A673 (cell line): Measurements from ENCODE around the gene MIER3. TPM values are rescaled to one million over a fixed set of nuclear protein-coding genes. Genes with fewer than 3 reads are reported as not detected.

Source experiments
- BruUV-seq: library from RNA; stranded (reverse); fragments of 400-500 nt; replicated peaks from 2 replicates; lab custom pipeline; 2021; lab: Mats Ljungman, UMichigan
- CTCF ChIA-PET: fragments of 300-600 bp; sonication (Branson Sonifier 250); formaldehyde crosslinking; loops from one replicate; lab custom pipeline; 2022; ENCODE audit warnings: antibody characterized with exemption; lab: Charles Lee
- POLR2A ChIA-PET: fragments of 300-600 bp; sonication (Branson Sonifier 250); formaldehyde crosslinking; loops from one replicate; lab custom pipeline; 2022; ENCODE audit warnings: antibody characterized with exemption; ENCODE audit not compliant: low non-redundant PET; lab: Charles Lee
- DNase-seq: peaks from one replicate; pipeline ENCODE4 v3.0.0-alpha.2; 2015; ENCODE audit warnings: low spot score
- H3K27ac ChIP-seq: fragments of 200-600 bp; sonication (generic); 2 replicates; pipeline ENCODE4 v1.5.1; 2016; ENCODE audit warnings: mixed run types, low read depth, mild to moderate bottlenecking, mixed read lengths, antibody characterized with exemption, low read length; ENCODE audit not compliant: poor library complexity, severe bottlenecking
- H3K27me3 ChIP-seq: fragments of 200-600 bp; sonication (generic); replicated peaks from 2 replicates; pipeline ENCODE4 v1.6.1; 2017; ENCODE audit warnings: mixed run types, low read depth, mild to moderate bottlenecking, mixed read lengths, antibody characterized with exemption, low read length; ENCODE audit not compliant: insufficient read depth, poor library complexity
- H3K36me3 ChIP-seq: fragments of 200-600 bp; sonication (generic); 2 replicates; pipeline ENCODE4 v1.6.1; 2016; ENCODE audit warnings: mixed run types, mild to moderate bottlenecking, mixed read lengths, antibody characterized with exemption, low read length; ENCODE audit not compliant: insufficient read depth, poor library complexity, severe bottlenecking
- H3K4me1 ChIP-seq: fragments of 200-600 bp; sonication (generic); 2 replicates; pipeline ENCODE4 v1.6.1; 2017; ENCODE audit warnings: mixed run types, mild to moderate bottlenecking, mixed read lengths, antibody characterized with exemption, low read length; ENCODE audit not compliant: insufficient read depth, poor library complexity, severe bottlenecking
- H3K4me3 ChIP-seq: fragments of 200-600 bp; sonication (generic); 2 replicates; pipeline ENCODE4 v1.5.1; 2016; ENCODE audit warnings: low read depth, mixed run types, mild to moderate bottlenecking, mixed read lengths, low read length; ENCODE audit not compliant: poor library complexity, severe bottlenecking
- H3K9me3 ChIP-seq: fragments of 200-600 bp; sonication (generic); 2 replicates; pipeline ENCODE4 v1.6.1; 2016; ENCODE audit warnings: mixed run types, low read depth, mild to moderate bottlenecking, mixed read lengths, antibody characterized with exemption, low read length; ENCODE audit not compliant: poor library complexity, severe bottlenecking
- CTCF ChIP-seq: fragments of 300-800, 200-600 bp; sonication (generic); conservative IDR thresholded peaks from 2 replicates; pipeline ENCODE4 v1.5.1; 2017; ENCODE audit warnings: low read depth, mild to moderate bottlenecking, antibody characterized with exemption, low read length, moderate library complexity, mixed read lengths
- EZH2 ChIP-seq: fragments of 200-600 bp; sonication (generic); IDR thresholded peaks from 2 replicates; pipeline ENCODE4 v1.6.1; 2017; ENCODE audit warnings: borderline replicate concordance, low read depth, mild to moderate bottlenecking, mixed read lengths, antibody characterized with exemption, low read length; ENCODE audit not compliant: poor library complexity, severe bottlenecking
- intact Hi-C: fragments of 100-400 bp; cut with micrococcal nuclease; formaldehyde crosslinking; loops from one replicate; pipeline ENCODE4 v1.10.0; 2022; ENCODE audit not compliant: unreplicated experiment
- total RNA-seq: library from RNA; stranded (reverse); gene quantifications from 2 replicates; pipeline ENCODE4 v1.2.3, GENCODE V29; 2021

Gene MIER3
- total RNA-seq, 1 experiment from 2014 or later, result 26.2 TPM

GRCh38 chr5:56989676-56990075 lies 37.8 kb upstream of the MIER3 start:
- no peak overlapping the region for H3K27ac ChIP-seq
- H3K4me3 ChIP-seq, result no peak overlapping the region
- no peaks in the 10 kb centered on the region for H3K27me3 ChIP-seq
- ChIA-PET POLR2A (no interaction called here), CTCF (no interaction called here)
- H3K4me1 ChIP-seq, result peaks cover 6% of the 10 kb centered on the region
- intact Hi-C loops, result no loop called here
- no peak for TF ChIP-seq CTCF
- no peak for TF ChIP-seq EZH2
- BruUV-seq, result no TSS peak
- no peaks in the 10 kb centered on the region for H3K36me3 ChIP-seq
- no peak for DNase-seq
- no peaks in the 10 kb centered on the region for H3K9me3 ChIP-seq

GRCh38 chr5:56988490-56988889 lies 36.6 kb upstream of the MIER3 start:
- Histone ChIP-seq H3K4me3 (no peak overlapping the region), H3K27ac (no peak overlapping the region), H3K27me3 (no peaks in the 10 kb centered on the region), H3K36me3 (no peaks in the 10 kb centered on the region), H3K9me3 (no peaks in the 10 kb centered on the region), H3K4me1 (peaks cover 6% of the 10 kb centered on the region)
- POLR2A ChIA-PET, result no interaction called here
- TF ChIP-seq EZH2, result no peak
- no peak for TF ChIP-seq CTCF
- intact Hi-C loops, result no loop called here
- CTCF ChIA-PET, result no interaction called here
- no TSS peak for BruUV-seq
- DNase-seq, result no peak

- ChIA-PET POLR2A (no interaction called here), CTCF (no interaction called here)
- Histone ChIP-seq H3K4me3 (no peak overlapping the region), H3K27me3 (no peaks in the 10 kb centered on the region), H3K4me1 (no peaks in the 10 kb centered on the region), H3K36me3 (no peaks in the 10 kb centered on the region), H3K27ac (no peak overlapping the region), H3K9me3 (no peaks in the 10 kb centered on the region)
- TF ChIP-seq EZH2 (no peak), CTCF (no peak)
- no TSS peak for BruUV-seq
- no peak for DNase-seq
- intact Hi-C loops, result no loop called here
Measured at GRCh38 chr5:56987171-56987570, 35.2 kb upstream of the MIER3 start.
